OCI-LY3 (cell line): Measurements from ENCODE around the gene DDX19B.
A peak's percentile ranks its signal among the peaks of the same experiment; 100 is the strongest.

Experiments
- CTCF ChIP-seq: fragments of 200-600, 300-600 bp; sonication (generic); IDR thresholded peaks from 2 replicates; pipeline ENCODE4 v1.5.1; 2014; ENCODE audit warnings: antibody characterized with exemption, low read length, low read depth
- EZH2phosphoT487 ChIP-seq: fragments of 200-600 bp; shearing (Covaris generic); IDR thresholded peaks from 2 replicates; pipeline ENCODE4 v1.6.1; 2018; ENCODE audit warnings: antibody characterized with exemption, mixed run types, low read depth

- 0 out of 2 replicates have a peak, but pooled peaks have one; percentile 6 for TF ChIP-seq CTCF
- TF ChIP-seq EZH2phosphoT487: no peak
These were observed 48.0 kb upstream of the DDX19B start for GRCh38 chr16:70250748-70251628.
